ENCODE results near the gene GRM2.

DNA sequence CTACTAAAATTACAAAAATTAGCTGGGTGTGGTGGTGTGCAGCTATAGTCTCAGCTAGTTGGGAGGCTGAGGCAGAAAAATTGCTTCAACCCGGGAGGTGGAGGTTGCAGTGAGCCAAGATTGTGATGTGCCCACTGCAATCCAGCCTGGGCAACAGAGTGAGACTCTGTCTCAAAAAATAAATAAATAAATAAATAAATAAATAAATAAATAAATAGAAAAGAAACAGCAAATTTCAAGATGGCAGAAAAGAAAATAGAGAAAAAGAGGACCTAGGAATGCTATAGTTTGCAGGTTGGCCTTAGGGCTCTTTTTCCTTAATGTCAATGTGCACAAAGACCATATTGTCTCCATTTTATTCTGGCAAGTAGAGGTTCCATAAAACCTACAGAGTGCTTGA lies 44.0 kb downstream of the GRM2 start:
- TF ChIP-seq EZH2 (IDR thresholded peaks at IDR 0.05; ENCODE audit: low read length, missing control alignments): no peak
- TF ChIP-seq, protein P1, sequence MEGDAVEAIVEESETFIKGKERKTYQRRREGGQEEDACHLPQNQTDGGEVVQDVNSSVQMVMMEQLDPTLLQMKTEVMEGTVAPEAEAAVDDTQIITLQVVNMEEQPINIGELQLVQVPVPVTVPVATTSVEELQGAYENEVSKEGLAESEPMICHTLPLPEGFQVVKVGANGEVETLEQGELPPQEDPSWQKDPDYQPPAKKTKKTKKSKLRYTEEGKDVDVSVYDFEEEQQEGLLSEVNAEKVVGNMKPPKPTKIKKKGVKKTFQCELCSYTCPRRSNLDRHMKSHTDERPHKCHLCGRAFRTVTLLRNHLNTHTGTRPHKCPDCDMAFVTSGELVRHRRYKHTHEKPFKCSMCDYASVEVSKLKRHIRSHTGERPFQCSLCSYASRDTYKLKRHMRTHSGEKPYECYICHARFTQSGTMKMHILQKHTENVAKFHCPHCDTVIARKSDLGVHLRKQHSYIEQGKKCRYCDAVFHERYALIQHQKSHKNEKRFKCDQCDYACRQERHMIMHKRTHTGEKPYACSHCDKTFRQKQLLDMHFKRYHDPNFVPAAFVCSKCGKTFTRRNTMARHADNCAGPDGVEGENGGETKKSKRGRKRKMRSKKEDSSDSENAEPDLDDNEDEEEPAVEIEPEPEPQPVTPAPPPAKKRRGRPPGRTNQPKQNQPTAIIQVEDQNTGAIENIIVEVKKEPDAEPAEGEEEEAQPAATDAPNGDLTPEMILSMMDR (conservative IDR thresholded peaks at IDR 0.05 in 1 of 2, IDR thresholded peaks at IDR 0.05 in 1 of 2; ENCODE audit: low read depth in 1 of 2, low read length in 2 of 2): no peak

Measured in fibroblast of lung (primary cell).